Cardiac muscle cell (in vitro differentiated cells and primary cell): ENCODE data around the gene ITSN1. TPM values are rescaled to one million over a fixed set of nuclear protein-coding genes. Genes with fewer than 3 reads are reported as not detected.

ENCODE experiments used
- DNase-seq, 2 donors: peaks; one replicate each; pipeline versions ENCODE4 v3.0.0 to v3.0.0-alpha.2; 2010 to 2017; ENCODE audit warnings: low read depth in 1 of 2, low spot score in 1 of 2
- H3K27ac ChIP-seq: fragments of 200-600 bp; sonication (generic); 2 replicates; pipeline ENCODE4 v1.5.1; 2016
- H3K27me3 ChIP-seq: fragments of 200-600 bp; sonication (generic); 2 replicates; pipeline ENCODE4 v1.6.0; 2016; ENCODE audit warnings: control low read depth
- H3K36me3 ChIP-seq: fragments of 200-600 bp; sonication (generic); 2 replicates; pipeline ENCODE4 v1.5.1; 2016; ENCODE audit warnings: control low read depth
- H3K4me1 ChIP-seq: fragments of 200-600 bp; sonication (generic); 2 replicates; pipeline ENCODE4 v1.8.1; 2017; ENCODE audit warnings: low read depth, mild to moderate bottlenecking, mixed run types
- H3K4me3 ChIP-seq: fragments of 200-600 bp; sonication (generic); 2 replicates; pipeline ENCODE4 v1.5.1; 2016; ENCODE audit warnings: mild to moderate bottlenecking
- H3K9me3 ChIP-seq: fragments of 200-600 bp; sonication (generic); 2 replicates; pipeline ENCODE4 v1.5.1; 2017; ENCODE audit warnings: low read depth, mild to moderate bottlenecking, control low read depth
- polyA plus RNA-seq: library from polyadenylated mRNA; unstranded; fragments of >200 nt; fragmentation: Nextera tagmentation; extraction: Ambion mirVana; gene quantifications from 2 replicates; pipeline ENCODE4 v1.2.1, GENCODE V29; 2016
- total RNA-seq: library from RNA; depleted of rRNA; stranded (reverse); fragments of >200 nt; gene quantifications from 2 replicates; pipeline ENCODE4 v1.2.3, GENCODE V29; 2016
- TF ChIP-seq, protein P1 (sequence below): IDR thresholded peaks from 2 replicates; pipeline ENCODE4 v1.5.1; 2012; ENCODE audit warnings: low read depth, mild to moderate bottlenecking, low read length

Gene ITSN1
- total and polyA plus RNA-seq, 2 experiments from 2014 or later, result 92.4 to 125 TPM

DNA sequence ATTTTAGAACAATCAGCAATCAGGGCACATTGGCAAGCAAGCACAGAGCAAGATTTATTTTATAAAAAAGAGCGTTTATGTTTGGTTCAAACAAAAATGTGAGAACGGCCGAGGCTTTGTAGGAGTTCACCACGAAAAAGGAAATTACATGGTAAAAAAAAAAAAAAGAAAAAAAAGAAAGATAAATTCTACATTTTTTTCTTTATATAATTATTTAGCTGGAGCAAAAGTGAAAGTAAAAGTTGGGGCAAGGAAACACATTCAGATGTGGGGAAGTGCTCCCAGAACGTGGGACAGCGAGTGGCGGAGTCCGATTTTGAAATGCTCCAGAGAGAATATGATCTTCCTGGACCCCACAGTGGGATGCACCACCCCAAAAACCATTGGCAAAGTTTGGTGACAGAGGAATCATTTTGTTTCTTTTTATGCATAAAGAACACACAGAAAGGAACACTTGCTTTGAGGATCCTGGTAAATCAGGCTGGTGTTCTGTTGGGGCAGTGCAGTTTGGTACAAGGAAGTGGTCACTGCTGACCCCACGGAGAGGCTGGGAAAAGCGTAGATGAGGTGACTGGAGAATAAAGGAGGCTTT lies 289.6 kb downstream of the ITSN1 start:
- no peaks in the 10 kb centered on the region for H3K9me3 ChIP-seq
- H3K4me3 ChIP-seq, result peak overlapping the region; percentile 32
- H3K4me1 ChIP-seq, result peaks cover 15% of the 10 kb centered on the region
- no peaks in the 10 kb centered on the region for H3K36me3 ChIP-seq
- peak in 1 of 2 donors; percentile 32 for DNase-seq
- no peaks in the 10 kb centered on the region for H3K27me3 ChIP-seq
- peak overlapping the region; percentile 78 for H3K27ac ChIP-seq
- TF ChIP-seq, protein P1, sequence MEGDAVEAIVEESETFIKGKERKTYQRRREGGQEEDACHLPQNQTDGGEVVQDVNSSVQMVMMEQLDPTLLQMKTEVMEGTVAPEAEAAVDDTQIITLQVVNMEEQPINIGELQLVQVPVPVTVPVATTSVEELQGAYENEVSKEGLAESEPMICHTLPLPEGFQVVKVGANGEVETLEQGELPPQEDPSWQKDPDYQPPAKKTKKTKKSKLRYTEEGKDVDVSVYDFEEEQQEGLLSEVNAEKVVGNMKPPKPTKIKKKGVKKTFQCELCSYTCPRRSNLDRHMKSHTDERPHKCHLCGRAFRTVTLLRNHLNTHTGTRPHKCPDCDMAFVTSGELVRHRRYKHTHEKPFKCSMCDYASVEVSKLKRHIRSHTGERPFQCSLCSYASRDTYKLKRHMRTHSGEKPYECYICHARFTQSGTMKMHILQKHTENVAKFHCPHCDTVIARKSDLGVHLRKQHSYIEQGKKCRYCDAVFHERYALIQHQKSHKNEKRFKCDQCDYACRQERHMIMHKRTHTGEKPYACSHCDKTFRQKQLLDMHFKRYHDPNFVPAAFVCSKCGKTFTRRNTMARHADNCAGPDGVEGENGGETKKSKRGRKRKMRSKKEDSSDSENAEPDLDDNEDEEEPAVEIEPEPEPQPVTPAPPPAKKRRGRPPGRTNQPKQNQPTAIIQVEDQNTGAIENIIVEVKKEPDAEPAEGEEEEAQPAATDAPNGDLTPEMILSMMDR, result no peak

DNA sequence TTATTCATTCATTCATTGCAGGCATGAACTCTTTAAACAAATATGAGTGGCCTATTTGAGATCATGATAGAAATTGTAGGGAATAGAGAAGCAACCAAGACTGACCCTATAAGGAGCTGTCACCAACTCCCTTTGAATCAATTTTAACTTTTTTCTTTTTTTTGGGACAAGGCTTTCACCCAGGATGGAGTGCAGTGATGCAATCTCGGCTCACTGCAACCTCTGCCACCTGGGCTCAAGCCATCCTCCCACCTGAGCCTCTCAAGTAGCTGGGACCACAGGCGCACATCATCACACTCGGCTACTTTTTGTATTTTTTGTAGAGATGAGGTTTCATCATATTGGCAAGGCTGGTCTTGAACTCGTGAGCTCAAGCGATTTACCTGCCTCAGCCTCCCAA lies 290.4 kb downstream of the ITSN1 start:
- DNase-seq, result no peak
- Histone ChIP-seq H3K9me3 (no peaks in the 10 kb centered on the region), H3K4me1 (peaks cover 15% of the 10 kb centered on the region), H3K4me3 (peak overlapping the region; percentile 32), H3K27ac (no peak overlapping the region), H3K36me3 (no peaks in the 10 kb centered on the region), H3K27me3 (no peaks in the 10 kb centered on the region)
- TF ChIP-seq, protein P1, result no peak

GRCh38 chr21:33936301-33937038 lies 294.2 kb downstream of the ITSN1 start:
- no peaks in the 10 kb centered on the region for H3K9me3 ChIP-seq
- DNase-seq, result no peak

DNA sequence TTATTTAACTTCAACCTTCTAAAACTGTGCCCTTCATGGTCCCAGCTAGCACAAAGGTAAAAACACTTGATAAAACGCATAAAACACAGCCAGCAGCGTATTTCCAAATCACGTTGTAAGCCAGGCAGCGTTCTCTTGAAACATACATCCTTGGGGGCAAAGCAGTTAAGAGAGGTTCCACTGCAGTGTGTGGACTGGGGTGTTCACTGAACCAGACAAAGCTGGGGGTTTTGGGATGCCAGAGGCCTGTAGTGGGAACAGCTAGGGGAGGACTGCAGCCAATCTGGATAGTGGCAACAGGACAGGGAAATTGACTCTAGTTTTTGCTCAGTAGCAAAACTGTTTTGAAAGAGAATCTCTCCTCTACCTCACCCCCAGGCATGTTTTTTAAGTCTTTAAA lies 294.8 kb downstream of the ITSN1 start:
- no peaks in the 10 kb centered on the region for H3K9me3 ChIP-seq
- H3K4me3 ChIP-seq, result no peak overlapping the region
- H3K36me3 ChIP-seq, result no peaks in the 10 kb centered on the region
- H3K27ac ChIP-seq, result peak overlapping the region; percentile 55
- no peaks in the 10 kb centered on the region for H3K27me3 ChIP-seq
- no peak for DNase-seq
- TF ChIP-seq, protein P1, result no peak
- peaks cover 11% of the 10 kb centered on the region for H3K4me1 ChIP-seq

More at GRCh38 chr21:33936301-33937038, 294.2 kb downstream of the ITSN1 start:
- peak overlapping the region; percentile 55 for H3K27ac ChIP-seq
- no peaks in the 10 kb centered on the region for H3K36me3 ChIP-seq
- H3K27me3 ChIP-seq, result no peaks in the 10 kb centered on the region
- TF ChIP-seq, protein P1, result no peak
- no peak overlapping the region for H3K4me3 ChIP-seq
- H3K4me1 ChIP-seq, result peaks cover 18% of the 10 kb centered on the region

DNA sequence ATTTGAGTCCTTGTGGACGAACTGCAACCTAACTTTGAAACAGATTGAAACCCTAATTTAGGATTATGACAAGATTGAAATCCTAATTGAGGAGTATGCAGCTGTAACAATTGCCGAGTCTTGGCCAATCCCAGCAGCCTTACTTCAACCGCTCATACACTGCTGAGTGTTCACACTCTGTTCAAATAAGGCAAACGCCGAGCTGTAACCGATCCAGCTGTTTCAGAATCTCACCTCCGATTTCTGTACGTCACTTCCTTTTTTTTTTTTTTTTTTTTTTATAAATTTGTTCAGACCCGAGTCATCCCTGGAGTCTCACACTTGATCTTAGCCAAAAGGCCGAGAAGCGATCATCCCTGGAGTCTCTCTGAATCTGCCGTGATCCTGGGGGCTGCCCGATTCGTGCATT lies 295.6 kb downstream of the ITSN1 start:
- DNase-seq, result peak in 1 of 2 donors; percentile 19
- Histone ChIP-seq H3K4me3 (no peak overlapping the region), H3K36me3 (no peaks in the 10 kb centered on the region), H3K9me3 (no peaks in the 10 kb centered on the region), H3K27me3 (no peaks in the 10 kb centered on the region), H3K4me1 (peaks cover 4% of the 10 kb centered on the region), H3K27ac (no peak overlapping the region)
- TF ChIP-seq, protein P1, result no peak
